HG03460 (cell line): ENCODE measurements around the gene SPINT1.

Source experiments
- ATAC-seq: cut with Tn5 transposase; IDR thresholded peaks from one replicate; pipeline ENCODE4 v1.9.1; 2021; ENCODE audit not compliant: unreplicated experiment

Gene SPINT1, protein sequence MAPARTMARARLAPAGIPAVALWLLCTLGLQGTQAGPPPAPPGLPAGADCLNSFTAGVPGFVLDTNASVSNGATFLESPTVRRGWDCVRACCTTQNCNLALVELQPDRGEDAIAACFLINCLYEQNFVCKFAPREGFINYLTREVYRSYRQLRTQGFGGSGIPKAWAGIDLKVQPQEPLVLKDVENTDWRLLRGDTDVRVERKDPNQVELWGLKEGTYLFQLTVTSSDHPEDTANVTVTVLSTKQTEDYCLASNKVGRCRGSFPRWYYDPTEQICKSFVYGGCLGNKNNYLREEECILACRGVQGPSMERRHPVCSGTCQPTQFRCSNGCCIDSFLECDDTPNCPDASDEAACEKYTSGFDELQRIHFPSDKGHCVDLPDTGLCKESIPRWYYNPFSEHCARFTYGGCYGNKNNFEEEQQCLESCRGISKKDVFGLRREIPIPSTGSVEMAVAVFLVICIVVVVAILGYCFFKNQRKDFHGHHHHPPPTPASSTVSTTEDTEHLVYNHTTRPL

DNA sequence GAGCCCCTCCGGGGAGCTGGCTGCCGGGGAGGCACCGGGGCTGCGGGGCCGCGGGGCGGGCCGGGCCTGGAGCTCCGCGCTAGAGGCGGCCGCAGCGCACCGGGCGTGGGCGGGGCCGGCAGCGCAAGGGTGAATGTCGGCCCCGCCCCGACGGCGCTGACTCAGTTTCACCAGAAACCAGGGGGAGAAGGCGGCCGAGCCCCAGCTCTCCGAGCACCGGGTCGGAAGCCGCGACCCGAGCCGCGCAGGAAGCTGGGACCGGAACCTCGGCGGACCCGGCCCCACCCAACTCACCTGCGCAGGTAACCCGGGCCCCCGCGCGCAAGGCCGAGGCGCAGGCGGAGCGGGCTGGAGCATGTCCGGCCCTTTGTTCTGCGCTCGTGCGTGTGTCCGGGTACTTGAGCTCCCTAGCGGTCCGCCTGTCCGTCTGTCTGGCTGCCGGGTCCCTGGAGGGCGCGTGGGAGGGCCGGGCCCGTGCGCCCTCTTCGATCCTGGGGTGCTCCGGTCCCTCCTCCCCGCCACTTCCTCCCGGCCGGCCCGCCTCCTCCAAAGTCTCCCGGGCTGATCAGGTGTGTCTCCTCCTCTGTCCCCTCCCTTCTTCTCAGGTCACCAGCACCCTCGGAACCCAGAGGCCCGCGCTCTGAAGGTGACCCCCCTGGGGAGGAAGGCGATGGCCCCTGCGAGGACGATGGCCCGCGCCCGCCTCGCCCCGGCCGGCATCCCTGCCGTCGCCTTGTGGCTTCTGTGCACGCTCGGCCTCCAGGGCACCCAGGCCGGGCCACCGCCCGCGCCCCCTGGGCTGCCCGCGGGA is at the start of gene SPINT1:
TSS of gene SPINT1 (plus strand) at position 164 of the 811 bp plus-strand sequence. CDS start at position 671, 507 bp downstream.
- no peak for ATAC-seq

DNA sequence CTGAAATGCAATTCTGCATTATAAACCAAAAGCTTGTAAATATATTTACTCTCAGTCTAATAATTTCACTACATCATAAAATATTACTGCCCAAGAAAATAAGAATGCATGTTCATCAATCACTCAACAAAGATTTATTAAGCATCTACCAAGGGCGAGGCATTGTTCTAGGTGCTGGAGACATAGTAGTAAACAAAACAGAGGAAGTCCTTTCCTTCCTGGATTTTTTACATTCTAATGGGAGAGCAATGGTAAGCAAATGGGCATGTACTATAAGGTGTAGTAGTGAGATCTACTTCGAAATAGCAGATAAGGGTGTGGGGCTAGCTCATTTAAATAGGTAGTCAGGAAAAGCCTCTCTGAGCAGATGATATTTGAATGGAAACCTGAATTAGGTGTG is 47.8 kb upstream of the SPINT1 start:
- ATAC-seq, result no peak

DNA sequence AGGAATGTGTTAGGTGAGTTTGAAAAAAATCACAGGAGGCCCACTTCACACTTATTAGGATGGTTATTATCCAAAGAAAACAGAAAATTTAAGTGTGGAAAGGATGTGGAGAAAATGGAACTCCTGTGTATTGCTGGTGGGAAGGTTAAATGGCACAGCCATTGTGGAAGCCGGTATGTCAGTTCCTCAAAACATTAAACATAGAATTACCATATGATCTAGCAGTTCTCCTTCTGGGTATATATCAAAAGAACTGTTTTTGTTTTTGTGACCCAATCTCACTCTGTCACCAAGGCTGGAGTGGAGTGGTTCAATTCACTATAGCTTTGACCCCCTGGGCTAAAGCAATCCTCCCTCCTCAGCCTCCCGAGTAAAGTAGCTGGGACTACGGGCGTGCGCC is 47.3 kb upstream of the SPINT1 start:
- ATAC-seq, result no peak

DNA sequence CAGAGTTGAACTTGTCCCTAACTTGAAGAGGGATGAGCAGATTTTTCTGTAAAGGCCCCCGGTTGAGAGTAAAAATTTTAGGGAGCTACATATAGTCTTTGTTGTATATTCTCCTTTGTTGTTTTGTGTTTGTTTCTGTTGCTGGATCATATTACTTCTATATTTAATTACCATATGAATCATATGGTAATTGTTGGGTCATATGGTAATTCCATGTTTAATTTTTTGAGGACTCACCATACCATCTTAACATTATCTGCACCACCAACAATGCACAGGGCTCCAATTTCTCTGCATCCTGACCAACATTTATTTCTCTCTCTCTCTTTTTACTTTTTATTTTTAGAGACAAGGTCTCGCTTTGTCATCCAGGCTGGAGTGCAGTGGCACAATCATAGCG is 44.3 kb upstream of the SPINT1 start:
- no peak for ATAC-seq

DNA sequence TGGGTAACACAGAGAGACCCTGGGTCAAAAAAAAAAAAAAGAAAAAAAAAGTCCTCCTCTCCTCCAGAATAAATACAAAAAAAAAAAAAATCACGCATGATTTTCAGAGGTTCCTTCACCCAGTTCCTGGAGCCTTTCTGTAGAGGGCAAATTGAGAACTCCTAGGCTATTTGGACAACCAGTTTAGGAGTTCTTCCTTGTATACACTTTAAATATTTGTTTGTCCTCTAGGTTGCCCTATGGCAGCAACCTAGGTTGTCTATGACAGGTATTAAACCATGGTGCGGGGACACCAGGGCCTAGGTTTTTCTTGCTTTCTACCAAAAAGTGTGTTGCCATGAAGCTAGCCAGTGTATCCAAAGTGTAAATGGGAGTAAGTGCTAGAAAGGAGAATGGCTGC is 40.8 kb upstream of the SPINT1 start:
- ATAC-seq, result no peak

DNA sequence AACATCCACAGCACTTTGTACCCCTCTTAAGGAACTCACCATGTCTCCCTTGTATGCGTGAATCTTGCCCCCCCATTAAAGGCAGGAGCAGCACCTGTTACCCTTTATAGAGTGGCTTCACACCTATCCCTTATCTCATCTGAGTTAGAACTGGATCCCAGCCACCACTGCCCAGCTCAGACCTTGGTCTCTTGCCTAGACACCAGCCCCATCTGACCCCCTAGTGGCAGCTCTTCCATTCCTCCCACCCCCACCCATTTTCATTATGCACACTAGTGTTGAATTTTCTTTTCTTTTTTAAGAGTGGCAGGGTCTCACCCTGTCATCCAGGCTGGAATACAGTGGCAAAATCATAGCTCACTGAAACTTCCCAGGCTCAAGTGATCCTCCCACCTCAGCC is 40.2 kb upstream of the SPINT1 start:
- no peak for ATAC-seq

DNA sequence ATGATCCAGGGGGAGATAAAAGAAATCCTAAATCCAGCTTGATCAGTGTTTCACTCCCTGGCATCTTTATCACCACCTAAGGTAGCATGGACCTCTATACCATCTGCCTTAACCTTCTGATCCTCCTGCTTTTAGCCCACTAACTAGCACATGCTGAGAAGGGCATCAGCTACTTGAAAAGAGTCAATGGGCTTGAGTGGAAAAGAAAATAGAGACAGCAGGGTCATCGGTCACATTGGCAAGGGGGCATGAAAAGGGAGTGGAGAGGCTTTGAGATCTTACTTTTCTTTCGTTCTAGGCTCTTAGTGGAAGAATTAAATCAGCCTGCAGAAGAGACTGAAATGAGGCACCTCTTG is 37.2 kb upstream of the SPINT1 start:
- no peak for ATAC-seq

DNA sequence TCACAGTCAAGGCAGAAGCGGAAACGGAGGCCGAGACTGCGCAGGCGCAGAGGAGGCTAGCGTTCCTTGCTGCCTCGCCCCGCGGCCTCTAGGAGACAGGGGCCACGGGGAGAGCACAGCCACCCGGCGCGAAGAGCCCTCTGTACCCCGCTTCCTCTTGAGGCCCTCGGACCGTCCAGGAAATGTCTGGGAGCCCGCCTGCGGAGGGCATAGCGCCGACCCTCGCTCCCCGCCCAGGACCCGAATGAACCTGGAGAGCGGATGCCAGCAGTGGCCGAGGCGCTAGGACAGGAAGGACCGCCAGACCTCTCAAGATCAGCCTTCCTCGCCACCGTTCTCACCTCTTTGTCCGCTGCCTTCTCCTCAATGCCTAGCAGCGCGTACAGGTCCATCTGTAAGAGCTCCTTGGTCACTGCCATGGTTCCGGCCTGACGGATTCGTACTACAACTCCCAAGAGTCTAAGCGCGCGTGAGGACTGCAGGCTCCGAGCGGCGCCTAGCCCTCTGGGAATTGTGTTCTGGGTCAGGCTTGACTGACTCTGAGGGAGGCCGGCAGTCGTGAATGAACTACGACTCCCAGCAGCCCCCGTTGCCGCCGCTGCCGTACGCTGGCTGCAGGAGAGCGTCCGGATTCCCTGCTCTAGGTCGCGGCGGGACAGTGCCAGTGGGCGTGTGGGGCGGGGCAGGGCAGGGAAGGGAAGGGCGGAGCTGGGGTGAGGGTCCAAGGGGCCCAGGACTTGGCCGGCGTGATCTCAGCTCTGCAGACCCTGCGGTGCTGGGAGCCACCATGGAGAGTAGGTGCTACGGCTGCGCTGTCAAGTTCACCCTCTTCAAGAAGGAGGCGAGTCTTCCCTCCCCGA is 36.6 kb upstream of the SPINT1 start, which contains the start of the genes DNAJC17 and ZFYVE19:
TSS of gene DNAJC17 (minus strand) at position 446 of the 860 bp plus-strand sequence. CDS start at position 419, 27 bp downstream.
TSS of gene ZFYVE19 (plus strand) at position 62 of the 860 bp plus-strand sequence. CDS start at position 563, 501 bp downstream.
- peak; percentile 88 for ATAC-seq

DNA sequence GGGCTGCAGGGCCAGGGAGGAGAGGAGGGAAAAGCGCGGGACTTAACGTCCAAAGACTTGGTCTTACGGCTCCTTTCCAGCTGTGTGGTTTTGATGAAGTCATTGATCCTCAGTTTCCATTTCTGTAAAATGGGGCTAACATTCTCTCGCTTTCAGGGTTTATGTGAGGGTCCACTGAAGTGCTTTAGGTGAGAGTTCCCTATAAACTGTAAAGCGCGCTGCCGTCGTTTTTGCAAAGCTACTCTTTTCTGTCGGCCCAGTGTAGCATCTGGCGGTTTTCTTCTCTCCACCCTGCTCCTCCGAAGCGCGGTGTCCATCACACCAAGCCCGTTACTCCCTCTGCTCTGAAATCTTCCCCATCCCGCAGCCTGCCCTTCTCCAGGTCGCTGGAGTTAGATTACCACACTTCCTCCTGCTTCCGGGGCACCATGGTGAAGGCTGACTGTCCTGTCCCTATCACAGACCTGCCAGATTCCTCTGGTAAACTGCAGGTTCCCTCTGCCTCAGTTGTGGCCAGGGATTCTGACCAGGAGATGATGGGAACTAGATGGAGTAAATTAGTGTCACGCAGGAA is 35.9 kb upstream of the SPINT1 start:
- no peak for ATAC-seq

DNA sequence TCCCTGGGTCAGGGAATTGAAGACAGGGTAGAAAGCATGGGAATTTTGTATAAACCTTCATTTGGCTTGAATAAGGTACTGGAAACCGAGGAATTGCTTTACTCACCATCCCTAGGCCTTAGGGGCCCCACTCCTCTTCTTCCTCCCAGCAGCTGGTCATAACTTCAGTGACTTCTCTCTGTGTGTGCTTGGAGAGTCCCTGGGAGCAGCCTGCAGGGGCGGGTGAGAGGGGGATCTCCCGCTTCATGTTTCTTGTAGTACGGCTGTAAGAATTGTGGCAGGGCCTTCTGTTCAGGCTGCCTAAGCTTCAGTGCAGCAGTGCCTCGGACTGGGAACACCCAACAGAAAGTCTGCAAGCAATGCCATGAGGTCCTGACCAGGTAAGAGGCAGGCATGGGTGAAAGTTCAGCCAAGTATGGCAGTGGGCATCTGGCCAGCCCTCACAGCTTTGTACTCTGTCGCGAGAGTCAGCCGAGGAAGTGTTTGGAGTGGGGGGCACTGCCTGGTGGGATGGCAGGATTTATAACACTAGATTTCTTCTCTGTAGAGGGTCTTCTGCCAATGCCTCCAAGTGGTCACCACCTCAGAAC is 34.9 kb upstream of the SPINT1 start:
- ATAC-seq, result no peak

DNA sequence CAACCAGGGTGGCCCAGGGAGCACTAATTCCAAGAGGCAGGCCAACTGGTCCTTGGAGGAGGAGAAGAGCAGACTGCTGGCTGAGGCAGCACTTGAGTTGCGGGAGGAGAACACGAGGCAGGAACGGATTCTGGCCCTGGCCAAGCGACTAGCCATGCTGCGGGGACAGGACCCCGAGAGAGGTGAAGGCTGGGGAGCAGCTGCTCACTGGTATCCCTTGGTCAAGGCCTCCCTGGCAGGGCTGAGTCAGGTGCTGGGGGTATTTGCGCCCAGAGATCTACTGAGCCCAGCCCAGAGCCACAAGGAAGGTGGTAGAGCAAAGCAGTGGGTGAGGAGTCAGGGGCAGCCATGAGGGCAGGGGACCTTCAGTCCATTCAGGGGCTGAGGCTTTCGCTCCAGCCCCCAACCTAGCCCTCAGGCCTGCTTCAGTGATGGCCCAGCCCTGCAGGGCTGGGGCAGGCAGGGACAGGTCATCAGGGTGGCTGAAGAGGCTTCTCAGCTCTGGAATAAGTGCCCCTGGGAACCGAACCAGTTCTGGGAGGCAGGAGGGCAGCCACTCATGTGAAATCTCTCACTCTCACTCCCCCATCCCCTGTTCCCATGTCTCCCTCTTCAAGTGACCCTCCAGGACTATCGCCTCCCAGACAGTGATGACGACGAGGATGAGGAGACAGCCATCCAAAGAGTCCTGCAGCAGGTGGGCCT is 31.0 kb upstream of the SPINT1 start:
- no peak for ATAC-seq

DNA sequence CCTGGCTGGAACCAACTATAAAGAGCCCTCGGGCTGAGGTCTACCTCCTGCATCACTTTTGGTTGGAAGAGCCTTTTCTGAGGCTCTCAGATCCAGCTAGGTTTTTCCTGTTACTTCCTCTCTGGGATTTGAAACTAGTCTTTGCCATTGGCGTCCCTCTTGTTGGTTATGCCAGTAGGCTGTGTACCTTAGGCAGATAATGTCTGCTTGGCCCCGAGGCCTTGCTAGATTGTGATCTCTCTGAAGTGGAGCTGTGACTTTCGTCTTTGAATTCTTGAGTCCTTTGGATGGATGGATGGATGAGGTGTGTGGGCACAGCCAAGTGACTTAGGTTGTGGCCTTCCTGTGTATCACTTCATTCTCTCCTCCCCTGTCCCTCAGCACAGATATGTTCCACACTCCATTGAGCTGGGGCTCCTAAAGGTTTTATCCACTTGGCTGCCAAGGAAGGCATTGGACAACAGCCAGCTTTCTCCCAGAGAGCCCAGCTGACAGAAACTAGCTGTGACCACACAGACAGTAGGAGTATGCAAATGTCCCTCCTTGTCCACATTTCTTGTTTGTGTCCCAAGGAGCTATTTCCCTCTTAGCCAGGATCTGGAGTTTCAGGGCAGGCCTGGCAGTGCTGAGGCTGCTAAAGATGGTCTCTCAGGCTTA is 28.7 kb upstream of the SPINT1 start:
- no peak for ATAC-seq

DNA sequence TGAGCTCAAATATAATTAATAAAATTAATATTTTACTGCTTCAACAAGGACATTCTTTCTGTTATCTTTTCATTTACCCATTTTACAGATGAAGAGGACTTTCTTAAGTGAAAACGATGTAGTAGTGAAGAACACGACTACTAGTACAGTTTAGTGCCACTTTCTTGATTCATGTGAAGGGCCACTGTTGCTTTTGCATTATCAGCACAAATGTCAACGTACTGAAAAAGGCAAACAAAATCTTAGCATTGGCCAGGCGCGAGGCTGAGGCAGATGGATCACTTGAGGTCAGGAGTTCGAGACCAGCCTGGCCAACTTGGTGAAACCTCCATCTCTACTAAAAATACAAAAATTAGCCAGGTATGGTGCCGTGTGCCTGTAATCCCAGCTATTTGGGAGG is 24.8 kb upstream of the SPINT1 start:
- ATAC-seq, result no peak

DNA sequence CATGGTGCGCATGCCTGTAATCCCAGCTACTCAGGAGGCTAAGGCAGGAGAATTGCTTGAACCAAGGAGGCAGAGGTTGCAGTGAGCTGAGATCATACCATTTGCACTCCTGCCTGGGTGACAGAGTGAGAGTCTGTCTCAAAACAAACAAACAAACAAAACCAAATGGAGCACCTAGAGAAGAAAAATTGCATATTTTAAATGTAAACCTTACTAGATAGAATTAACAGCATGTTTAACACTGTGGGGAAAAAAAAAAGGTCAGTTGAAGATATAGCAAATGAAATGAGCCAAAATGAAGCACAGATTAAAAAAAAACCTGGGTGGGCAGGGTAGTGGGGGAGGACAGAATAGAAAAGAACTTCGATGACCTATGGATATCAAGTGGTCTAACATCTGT is 22.7 kb upstream of the SPINT1 start:
- no peak for ATAC-seq

DNA sequence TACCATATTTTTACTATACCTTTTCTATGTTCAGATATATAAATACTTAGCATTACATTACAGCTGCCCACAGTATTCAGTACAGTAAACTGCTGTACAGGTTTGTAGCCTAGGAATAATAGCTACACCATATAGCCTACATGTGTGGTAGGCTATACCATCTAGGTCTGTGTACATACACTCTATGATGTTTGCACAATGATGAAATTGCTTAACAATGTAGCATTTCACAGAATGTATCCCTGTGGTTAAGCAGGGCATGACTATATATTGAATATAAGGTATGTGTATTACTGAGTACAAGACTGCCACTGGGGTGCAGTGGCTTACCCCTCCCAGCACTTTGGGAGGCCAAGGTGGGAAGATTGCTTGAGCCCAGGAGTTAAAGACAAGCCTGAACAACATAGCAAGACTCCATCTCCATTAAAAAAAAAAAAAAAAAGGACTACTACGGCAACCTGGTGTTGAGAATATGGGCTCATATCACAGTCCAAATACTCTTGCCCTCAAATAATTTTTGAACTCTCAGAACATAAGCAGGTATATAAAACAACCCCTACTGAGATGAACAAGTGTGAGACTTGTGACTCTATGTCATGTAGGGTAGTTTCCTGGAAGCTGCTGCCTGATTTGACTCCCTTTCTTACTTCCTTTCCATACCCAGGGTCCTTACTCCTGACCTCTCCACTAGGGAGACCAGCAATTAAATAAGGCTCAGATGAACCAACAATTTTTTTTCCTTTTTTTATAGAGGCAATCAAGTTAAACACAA is 20.1 kb upstream of the SPINT1 start:
- no peak for ATAC-seq

DNA sequence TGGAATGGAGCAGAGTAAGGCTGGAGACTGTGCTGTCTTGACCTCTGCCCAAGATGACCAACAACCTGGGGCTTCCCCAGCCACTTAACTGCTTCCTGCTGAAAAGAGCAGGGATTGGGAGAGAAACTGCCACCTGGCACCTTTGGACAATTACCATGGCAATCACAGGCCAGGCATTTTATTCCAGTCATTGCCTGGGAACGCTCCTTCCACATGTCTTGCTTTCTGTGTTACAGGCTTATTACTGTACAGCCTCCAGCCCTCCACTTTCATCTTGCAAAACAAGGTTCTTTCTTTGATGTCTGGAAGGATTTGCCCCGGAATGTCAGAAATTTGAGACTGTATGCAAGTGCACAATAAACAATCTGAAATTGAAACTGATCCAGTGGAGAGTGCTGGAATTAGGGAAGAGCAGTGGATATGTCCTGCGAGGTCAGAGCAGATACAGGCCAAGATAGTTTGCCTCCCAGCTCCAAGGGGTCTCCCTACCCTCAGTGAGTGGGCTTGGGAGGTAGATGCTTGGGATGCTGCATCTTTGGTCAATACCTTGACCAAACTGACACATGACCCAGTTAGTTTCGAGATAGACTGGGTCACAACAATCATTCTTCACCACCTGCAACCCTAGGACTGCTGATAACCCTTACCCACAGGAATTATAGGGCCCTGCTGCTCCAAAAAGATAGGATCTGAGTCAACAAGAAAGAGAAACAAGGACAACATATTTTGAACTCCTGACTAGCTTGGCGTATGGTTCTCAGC is 18.0 kb upstream of the SPINT1 start:
- ATAC-seq, result no peak

DNA sequence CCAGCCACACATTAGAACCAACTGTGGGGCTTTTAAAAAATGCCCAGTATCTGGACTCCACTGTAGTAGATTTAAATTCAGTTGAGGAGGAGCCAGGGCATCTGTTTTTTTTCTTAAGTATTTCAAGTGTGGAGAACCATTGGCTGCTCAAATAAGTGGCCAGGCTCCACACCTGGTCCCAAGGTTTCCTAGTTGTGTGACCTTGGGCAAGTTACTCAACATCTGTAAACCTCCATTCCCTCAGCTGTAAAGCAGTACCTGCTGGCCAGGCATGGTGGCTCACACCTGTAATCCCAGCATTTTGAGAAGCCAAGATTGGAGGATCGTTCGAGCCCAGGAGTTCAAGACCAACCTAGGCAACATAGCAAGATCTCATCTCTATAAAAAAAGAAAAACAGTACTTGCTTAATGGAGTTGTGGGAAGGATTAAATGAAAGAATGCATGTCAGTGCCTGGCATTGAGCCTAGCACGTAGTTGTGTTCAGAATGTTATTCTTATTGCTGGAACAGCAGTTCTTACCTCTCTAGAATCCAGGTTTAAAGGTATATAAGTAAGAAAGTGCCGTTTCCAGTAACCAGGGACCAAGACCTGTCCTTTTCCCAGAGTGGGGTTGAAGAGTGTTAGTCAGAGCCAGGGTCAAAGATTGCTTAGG is 17.3 kb upstream of the SPINT1 start:
- no peak for ATAC-seq
